Stromal cell of bone marrow (primary cell): ENCODE data around the gene AP1M2.

Experiments used
- DNase-seq: peaks from one replicate; pipeline ENCODE4 v3.0.0-alpha.2; 2012; ENCODE audit warnings: low read depth

The AP1M2 gene

DNA sequence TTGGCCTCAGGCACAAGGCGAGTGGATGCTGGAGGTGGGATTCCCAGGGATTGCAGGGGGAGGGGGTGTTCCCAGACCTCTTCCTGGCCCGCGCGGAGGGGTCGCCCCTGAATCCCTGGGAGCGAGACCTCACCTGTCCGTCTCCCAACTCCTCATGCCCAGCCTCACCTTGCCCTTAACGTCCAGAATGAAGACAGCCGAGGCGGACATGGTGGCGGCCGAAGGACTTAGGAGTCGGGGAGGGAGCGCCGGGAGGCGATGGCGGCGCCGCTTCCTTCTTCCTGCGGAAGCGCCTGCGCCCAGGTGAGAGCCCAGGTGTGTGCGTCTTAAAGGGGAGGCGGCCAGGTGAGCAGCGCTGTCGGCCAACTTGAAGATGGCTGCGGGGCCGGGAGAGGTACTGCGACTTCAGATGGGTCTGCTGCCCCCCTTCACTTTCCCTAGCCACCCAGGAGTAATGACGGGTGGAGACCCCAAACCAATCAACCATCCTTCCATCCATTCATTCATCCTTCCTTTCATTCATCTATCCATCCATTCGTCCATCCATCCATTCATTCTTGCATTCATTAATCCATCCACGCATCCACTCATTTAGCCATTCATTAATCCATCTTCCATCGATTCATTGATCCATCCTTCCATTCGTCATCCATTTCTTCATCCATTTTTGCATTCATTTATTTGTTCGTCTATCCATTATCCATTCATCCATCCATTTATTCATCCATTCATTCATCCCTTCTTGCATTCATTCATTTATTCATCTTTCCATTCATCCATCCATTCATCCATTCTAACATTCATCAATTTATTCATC is at the start of gene AP1M2:
TSS of gene AP1M2 (minus strand) at position 291 of the 817 bp plus-strand sequence. CDS start at position 210, 81 bp downstream.
- no peak for DNase-seq

DNA sequence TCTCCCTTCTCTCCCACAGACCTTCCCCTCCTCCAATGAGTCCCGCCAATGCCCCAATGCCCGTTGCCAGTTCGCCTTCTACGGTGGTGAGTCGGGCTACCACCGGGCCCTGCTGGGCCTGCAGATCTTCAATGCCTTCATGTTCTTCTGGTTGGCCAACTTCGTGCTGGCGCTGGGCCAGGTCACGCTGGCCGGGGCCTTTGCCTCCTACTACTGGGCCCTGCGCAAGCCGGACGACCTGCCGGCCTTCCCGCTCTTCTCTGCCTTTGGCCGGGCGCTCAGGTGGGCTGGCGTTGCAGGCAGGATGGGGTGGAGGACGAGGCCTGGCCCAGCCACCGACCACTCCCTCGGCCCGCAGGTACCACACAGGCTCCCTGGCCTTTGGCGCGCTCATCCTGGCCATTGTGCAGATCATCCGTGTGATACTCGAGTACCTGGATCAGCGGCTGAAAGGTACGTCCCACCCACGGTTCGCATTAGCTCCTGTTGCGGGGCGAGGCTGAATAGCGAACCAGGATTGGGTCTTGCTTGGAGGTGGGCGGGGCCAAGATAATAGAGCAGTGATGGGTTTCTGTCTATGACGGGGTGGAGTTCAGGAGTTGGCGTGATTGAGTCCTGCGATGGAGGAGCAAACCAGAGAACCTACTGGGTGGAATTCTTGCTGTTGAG is 49.3 kb upstream of the AP1M2 start:
- no peak for DNase-seq

DNA sequence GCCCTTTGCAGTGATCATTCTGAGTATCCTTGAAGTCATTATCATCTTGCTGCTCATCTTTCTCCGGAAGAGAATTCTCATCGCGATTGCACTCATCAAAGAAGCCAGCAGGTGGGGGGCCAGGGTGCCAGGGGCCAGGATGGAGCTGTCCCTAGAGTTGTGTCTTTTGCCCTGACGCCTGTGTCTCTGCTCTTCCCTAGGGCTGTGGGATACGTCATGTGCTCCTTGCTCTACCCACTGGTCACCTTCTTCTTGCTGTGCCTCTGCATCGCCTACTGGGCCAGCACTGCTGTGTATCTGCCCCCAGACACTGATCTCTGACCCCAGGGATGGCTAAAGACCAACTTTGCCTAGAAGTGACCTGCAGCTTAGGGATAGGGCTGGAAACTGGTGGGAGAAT is 47.9 kb upstream of the AP1M2 start:
- no peak for DNase-seq

DNA sequence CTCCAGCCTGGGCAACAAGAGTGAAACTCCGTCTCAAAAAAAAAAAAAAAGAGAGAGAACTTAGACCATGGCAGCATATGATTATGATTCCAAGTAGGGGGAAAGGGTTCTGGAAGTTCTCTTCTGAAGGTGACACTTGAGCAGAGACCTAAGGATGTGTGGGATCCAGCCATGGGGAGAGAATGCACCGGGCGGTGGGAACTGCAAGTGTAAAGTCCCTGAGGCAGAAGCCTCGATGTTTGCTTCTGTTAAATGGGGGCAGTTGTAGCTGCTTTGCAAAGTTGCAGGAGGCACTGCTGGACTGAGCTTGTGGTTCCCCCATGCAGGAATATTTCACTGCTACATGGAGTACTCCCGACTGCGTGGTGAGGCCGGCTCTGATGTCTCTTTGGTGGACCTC is 47.3 kb upstream of the AP1M2 start:
- DNase-seq, result no peak

DNA sequence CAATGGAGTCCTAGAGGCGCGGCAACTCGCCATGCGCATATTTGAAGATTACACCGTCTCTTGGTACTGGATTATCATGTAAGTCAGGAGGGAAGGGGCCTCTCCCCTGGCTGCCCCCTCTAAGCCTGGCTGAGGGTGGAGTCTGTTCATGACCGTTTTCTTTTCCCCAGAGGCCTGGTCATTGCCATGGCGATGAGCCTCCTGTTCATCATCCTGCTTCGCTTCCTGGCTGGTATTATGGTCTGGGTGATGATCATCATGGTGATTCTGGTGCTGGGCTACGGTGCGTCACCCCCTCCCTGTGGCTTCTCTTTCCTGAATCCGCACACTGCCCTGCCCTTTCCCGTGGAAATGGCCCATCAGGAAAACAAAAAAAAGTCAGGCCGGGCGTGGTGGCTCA is 44.8 kb upstream of the AP1M2 start:
- DNase-seq, result no peak

DNA sequence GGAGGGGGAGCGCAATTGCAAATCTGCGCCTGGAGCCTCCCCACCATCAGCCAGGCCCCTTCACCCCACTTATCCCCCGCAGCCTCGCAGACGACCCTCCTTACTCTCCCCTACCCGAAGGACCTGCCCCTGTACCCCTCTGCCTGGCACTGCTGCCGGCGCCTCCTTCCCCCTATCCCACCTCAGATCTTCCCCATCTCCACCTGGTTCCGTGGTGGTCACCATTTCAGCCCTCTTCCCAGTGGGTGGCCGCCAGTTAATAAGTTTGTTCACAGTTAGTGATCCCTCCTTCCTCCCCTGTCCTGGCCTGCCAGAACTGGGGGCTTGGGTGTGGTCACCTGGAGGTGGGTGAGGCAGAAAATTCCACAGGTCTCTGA is 38.6 kb upstream of the AP1M2 start:
- no peak for DNase-seq

DNA sequence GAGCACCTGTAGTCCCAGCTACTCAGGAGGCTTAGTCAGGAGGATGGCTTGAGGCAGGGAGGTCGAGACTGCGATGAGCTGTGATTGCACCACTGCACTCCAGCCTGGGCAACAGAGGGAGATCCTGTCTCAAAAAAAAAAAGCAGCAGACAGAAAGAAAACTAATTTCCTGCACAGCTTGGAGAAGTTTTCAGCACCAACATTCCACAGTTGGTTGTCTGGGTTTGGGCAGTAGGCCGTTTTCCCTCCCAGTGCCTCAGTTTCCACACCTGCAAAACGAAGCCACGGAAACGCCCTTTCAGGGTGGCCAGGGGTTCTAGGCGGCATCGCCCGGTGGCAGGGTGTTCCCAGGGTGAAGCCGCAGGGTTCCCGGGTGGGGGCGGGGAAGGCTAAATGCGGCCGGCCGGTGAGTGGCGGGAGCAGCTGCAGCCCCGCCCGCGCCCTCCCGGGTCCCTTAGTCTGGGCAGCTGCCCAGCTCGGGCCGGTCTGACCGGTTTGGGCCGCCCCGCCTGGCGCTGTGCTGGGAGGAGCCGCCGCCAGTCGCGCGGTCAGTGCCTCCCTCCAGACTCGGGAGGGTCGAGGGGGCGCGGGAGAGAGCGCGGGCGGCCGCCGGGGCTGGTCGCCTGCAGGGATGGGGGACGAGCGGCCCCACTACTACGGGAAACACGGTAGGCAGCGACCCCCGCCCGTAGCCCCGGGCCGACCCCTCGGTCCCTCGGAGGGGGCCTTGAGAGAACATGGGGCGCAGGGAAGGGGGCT is 38.1 kb upstream of the AP1M2 start, which contains the start of gene SLC44A2:
TSS of gene SLC44A2 (plus strand) at position 551 of the 759 bp plus-strand sequence. CDS start at position 632, 81 bp downstream.
- DNase-seq, result peak; percentile 44

DNA sequence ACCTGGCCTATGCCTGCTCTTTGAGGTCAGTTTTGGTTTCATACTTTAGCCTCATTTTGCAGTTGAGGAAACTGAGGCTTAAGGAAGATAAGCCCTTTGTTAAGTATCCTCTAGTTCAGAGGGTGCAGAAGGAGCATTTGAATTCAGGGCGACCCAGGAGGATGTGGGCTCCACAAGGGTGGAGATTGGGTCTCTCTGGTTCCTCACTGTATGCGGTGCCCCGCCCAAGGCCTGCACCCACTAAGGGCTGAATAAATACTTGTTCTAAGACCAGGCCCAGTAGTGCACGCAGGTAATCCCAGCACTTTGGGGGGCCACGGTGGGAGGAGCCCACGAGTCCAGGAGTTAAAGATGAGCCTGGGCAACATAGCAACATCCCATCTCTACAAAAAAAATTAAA is 37.5 kb upstream of the AP1M2 start:
- DNase-seq, result no peak

DNA sequence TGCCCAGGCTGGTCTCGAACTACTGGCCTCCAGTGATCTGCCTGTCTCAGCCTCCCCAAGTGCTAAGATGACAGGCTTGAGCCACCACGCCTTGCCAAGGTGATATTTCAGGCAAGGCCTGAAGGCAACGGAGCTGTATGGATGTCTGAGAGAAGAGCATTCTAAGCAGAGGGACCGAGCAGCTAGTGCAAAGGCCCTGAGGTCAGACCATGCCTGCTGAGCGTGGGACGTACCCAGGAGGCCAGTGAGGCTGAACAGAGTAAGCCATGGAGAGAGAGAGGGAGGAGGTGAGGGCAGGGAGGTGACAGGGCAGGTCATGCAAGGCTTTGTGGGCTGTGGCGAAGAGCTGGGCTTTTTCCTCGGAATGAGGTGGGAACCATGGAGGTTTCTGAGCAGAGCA is 34.9 kb upstream of the AP1M2 start:
- no peak for DNase-seq

DNA sequence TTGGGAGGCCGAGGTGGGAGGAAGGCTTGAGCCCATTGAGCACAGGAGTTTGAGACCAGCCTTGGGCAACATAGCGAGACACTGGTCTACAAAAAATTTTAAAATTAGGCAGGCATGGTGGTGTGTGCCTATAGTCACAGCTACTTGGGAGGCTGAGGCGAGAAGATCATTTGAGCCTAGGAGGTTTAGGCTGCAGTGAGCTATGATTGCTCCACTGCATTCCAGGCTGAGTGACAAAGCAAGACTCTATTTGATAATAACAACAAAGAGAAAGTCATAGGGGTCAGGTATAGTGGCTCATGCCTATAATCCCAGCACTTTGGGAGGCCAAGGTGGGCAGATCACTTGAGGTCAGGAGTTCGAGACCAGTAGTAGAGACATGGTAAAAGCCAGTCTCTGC is 33.7 kb upstream of the AP1M2 start:
- DNase-seq, result no peak

DNA sequence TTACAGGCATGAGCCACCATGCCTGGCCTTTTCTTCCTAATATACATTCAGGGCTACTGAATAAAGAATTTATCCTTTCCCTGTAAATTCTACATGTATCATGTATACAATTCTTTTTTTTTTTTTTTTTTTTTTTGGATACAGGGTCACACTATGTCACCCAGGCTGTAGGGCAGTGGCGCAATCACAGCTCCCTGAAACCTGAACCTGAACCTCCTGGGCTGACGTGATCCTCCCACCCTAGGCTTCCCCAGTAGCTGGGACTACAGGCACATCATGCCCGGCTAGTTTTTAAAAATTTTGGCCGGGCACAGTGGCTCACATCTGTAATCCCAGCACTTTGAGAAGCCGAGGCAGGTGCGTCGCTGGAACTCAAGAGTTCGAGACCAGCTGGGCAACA is 31.7 kb upstream of the AP1M2 start:
- no peak for DNase-seq

DNA sequence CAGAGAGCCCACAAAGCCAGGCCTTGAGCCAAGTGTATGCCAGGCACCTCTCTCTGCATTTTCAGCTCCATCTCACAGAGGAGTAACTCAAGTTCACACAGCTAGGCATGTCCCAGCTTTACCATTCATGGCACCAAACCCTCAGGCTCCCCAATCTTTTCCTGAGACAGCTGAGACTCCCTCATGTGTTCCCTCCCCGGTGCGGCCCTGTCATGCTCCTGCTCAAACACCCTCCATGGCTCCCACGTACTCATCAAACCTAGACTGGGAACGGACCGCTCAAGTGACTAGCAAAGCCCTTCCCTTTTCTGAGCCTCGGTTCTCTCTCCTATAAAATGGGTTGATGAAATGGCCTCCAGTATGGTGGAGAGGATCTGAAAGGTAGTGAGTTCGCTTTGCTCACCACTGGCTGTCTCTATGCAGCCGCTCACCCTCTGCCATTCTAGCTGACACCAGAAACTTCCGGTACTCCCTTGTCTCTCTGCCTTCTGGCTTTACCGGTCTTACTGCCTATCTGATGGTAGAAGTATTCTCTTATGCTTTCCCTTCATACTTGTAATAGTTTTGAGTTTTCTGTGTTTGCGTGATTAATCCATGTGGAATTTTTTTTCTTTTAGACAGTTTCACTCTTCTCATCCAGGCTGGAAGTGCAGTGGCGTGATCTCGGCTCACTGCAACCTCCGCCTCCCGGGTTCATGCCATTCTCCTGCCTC is 30.5 kb upstream of the AP1M2 start:
- DNase-seq, result peak; percentile 33

DNA sequence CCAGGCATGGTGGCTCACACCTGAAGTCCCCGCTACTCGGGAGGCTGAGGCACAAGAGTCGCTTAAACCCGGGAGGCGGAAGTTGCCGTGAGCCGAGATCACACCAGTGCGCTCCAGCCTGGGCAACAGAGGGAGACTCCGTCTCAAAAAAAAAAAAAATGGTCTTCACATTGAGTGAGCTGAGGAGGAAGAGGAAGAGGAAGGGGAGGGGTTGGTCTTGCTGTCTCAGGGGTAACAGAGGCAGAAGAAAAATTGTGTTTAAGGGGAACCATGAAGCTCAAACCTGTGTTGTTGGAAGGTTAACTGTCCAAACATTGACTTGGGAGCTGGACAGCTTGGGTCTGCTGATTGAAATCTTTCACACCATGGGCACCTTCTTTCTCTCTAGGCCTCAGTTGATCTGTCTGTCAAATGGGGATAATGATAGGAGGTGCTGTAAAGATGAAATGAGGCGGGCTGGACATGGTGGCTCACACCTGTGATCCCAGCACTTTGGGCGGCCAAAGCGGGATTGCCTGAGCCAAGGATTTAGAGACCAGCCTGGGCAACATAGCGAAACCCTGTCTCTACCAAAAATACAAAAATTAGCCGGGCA is 28.4 kb upstream of the AP1M2 start:
- no peak for DNase-seq

DNA sequence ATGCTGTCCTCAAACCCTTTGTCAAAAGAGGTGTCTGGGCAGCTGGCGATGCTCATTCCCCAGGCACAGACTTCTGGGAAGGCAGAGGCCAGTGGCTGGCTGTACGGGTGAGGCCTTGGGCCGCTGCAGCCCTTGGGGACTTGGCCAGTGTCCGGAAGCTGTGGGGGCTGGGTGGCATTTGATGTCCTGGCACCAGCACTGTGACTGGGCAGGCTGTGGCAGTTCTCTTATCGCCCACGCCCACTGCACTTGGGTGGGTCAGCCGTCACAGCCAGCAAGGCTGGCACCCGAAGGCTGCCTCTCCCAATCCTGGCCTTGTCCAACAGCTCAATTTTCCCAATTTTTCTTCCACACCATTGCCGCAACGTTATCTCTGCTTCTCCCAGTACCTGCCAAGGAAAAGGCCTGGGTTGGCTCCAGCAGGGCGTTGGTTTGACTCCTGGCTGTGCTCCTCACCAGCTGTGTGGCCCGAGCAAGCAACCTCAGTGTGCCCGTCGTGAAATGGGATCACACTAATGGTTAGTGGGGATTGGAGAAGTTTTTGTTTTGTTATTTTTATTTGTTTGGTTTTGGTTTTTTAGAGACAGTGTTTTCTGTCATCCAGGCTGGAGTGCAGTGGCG is 25.5 kb upstream of the AP1M2 start:
- DNase-seq, result no peak

DNA sequence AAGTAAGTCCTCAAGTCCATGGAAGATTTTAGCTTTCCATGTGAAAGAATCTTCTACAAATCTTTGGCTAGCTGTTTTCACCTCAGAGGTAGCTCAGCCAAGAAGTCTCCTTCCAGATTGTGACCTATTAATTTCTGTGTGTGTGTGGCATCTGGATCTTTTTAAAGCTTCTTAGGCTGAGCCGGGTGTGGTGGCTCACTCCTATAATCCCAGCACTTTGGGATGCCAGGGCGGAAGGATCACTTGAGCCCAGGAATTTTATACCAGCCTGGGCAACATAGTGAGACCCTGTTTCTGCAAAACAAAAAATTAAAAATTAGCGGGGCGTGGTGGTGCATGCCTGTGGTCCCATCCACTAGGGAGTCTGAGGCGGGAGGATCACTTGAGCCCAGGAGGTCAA is 24.8 kb upstream of the AP1M2 start:
- no peak for DNase-seq

DNA sequence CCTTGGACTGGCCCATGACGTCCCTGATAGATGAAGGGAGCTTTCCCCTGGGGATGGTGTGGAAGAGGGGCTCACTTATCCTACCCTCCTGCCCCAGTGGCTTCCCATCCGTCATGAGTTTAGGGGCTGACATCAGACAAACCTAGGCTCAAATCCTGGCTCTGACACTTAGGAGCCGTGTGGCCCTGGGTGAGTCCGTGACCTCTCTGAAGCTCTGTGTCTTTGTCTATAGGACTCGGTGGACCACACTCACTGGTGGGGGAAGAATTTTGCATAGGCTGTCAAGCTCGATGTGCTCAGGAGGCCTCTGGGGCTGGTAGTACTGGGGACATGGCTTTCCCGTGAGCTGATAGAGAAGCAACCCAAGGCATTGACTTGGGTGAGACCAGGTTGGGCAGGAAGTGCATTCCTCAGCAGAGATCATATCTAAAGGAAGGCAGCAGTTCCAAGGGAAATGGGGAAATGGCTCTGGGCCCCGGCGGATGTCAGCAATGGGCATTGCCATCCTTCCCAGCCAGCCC is 17.4 kb upstream of the AP1M2 start:
- DNase-seq, result no peak

DNA sequence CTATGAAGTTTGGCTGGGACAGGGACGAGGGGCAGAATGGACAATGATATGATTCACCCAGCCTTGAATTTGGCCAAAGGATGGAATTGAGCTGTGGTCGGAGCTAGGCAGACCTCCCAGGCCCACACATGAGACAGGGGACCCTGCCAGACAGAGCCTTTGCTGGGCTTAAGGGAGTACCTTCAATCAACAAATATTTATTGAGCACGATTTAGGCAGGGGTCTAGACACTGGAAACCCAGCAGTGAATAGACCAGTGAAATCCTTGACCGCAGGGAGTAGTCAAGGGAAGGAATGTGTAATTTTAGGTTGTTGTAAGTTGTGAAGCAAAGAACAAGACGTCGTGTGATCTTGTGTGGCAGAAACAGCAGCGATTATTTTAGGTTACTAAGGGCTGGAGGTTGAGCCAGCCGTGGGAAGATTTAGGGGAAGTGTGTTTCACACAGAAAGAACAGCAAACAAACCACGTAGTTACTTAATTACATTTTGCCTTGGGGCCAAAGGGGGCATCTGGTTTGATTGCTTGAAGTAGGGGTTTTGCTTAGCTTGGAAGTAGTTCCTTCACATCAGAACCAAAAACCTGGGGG is 16.9 kb upstream of the AP1M2 start:
- no peak for DNase-seq

DNA sequence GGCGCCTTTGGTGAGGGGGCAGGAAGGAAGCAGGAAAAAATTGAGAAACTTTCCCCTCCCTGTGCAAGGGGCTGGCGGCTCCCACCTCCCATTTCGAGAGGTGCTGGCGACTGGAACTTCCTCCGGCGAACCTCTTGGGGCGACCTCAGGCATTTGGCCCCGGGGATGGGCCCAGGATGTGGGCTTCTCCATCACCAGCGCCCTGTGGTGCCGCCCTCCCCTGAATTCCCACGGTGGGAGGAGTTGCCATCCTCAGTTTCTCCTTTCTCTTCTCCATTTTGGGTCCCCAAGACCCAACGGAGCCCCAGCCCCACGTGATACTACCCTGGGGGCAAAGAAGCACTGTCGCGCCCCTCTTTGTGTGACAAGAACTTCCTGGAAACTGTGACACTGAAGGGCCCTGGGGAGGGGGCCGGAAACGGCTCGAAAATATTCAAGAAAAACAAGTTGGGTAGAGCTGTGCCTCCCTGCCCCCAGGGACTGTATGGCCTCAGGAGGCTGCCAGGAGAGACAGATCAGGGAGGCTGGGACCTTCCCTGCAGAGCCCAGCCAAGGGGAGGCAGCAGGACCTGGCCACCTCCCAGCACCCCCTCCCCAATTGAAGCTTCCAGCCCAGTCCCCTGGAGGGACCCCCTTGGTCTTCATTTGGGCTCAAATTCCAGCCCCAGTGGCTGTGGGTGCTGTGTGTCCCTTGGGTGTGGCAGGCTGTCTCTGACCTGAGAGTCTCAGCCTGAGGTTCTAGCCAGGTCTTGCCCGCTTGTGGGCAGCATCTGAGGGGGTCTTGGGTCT is 16.2 kb upstream of the AP1M2 start:
- no peak for DNase-seq

DNA sequence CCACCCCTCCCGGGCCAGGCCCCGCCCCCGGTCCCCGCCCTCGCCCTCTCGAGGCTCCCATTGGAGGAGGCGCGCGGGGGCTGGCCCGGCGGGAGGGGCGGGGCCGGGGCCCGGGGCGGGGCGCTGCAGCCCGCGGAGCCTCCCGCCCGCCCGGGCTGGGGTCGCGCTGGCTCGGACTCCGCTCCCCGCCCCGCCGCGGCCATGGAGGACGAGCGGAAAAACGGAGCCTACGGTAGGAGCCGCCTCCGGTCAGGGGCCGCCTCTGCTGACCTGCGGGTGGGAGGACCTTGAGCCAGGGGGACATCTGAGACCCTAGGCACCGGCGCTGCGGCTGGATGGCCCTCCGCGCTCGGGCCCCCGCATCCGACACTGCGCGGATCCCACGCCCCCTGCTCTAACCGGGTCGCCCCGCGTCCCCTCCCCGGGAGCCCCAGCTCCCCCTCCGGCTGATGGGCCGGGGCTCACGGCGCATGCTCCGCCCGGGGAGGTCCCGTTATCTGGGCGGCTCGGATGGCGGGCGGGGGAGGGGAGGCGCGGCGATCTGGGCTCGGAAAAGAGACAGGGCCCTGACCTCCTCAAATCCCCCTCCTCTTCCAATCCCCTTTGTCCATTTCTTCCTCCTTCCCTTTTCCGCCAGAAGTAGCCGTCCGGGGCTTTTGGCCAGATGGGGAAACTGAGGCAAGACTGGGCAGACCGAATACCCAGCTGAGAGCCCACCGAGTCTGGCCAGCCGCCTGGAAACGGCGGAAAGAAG is 15.4 kb upstream of the AP1M2 start:
- peak; percentile 63 for DNase-seq
